GM18870 (cell line): ENCODE data around the gene HDGF.

Experiments
- ATAC-seq: cut with Tn5 transposase; IDR thresholded peaks from one replicate; pipeline ENCODE4 v1.9.1; 2021; ENCODE audit warnings: moderate library complexity; ENCODE audit not compliant: unreplicated experiment

The HDGF gene

GRCh38 chr1:156747742-156748669 is 3.5 kb downstream of the HDGF start:
- no peak for ATAC-seq

- no peak for ATAC-seq
Measured at GRCh38 chr1:156746728-156747631, 4.5 kb downstream of the HDGF start.

GRCh38 chr1:156746406-156746727 is 5.1 kb downstream of the HDGF start:
- ATAC-seq, result no peak

- ATAC-seq, result no peak
Measured at GRCh38 chr1:156745881-156746280, 5.6 kb downstream of the HDGF start.

GRCh38 chr1:156744786-156745419 is 6.6 kb downstream of the HDGF start:
- ATAC-seq, result no peak

- ATAC-seq, result no peak
Measured at GRCh38 chr1:156744344-156744743, 7.1 kb downstream of the HDGF start.

GRCh38 chr1:156743367-156744302 is 7.8 kb downstream of the HDGF start:
- no peak for ATAC-seq

GRCh38 chr1:156742801-156743200 is 8.7 kb downstream of the HDGF start:
- no peak for ATAC-seq

- ATAC-seq, result no peak
Measured at GRCh38 chr1:156742017-156742416, 9.5 kb downstream of the HDGF start.

- no peak for ATAC-seq
Measured at GRCh38 chr1:156741481-156741983, 9.9 kb downstream of the HDGF start.

- ATAC-seq, result peak; percentile 86
Measured at GRCh38 chr1:156740741-156741480, 10.6 kb downstream of the HDGF start, which contains the start of gene MRPL24. Gene MRPL24, minus strand, starts transcription at chr1:156741088. Its CDS starts 2,384 bp downstream, at chr1:156738704.

- ATAC-seq, result peak; percentile 1
Measured at GRCh38 chr1:156740237-156740740, 11.2 kb downstream of the HDGF start.

- no peak for ATAC-seq
Measured at GRCh38 chr1:156738916-156739315, 12.6 kb downstream of the HDGF start.

GRCh38 chr1:156738407-156738806 is 13.1 kb downstream of the HDGF start:
- no peak for ATAC-seq

- ATAC-seq, result no peak
Measured at GRCh38 chr1:156733989-156734584, 17.4 kb downstream of the HDGF start.

GRCh38 chr1:156728599-156729462 is 22.6 kb downstream of the HDGF start, which contains the start of gene ISG20L2:
Gene ISG20L2, minus strand, starts transcription at chr1:156728766. Its CDS starts 1,114 bp downstream, at chr1:156727652.
- ATAC-seq, result peak; percentile 79

GRCh38 chr1:156727926-156728598 is 23.4 kb downstream of the HDGF start, which contains the start of gene METTL25B:
Gene METTL25B, plus strand, starts transcription at chr1:156728469. Its CDS starts 636 bp downstream, at chr1:156729105.
- peak; percentile 30 for ATAC-seq
